Keratinocyte (primary cell): ENCODE results near the gene GREM2. TPM values are rescaled to one million over a fixed set of nuclear protein-coding genes. Genes with fewer than 3 reads are reported as not detected.

Experiments
- DNase-seq: peaks from one replicate; pipeline ENCODE4 v3.0.0-alpha.2; 2011; ENCODE audit warnings: low read depth, missing footprints, low spot score
- FAIRE-seq: peaks from 2 replicates; lab custom pipeline; 2011; peaks lifted over from hg19 to GRCh38; lab: Jason Lieb, UNC
- H2AFZ ChIP-seq: 2 replicates; pipeline ENCODE4 v1.6.0; 2012; ENCODE audit warnings: low read length, control low read depth, inconsistent platforms; ENCODE audit not compliant: control insufficient read depth
- H3K27ac ChIP-seq: 2 replicates; pipeline ENCODE4 v1.5.1; 2011; ENCODE audit warnings: low read length; ENCODE audit not compliant: control insufficient read depth, insufficient read depth
- H3K27me3 ChIP-seq: 3 replicates; pipeline ENCODE4 v1.6.0; 2011; ENCODE audit warnings: low read length; ENCODE audit not compliant: control insufficient read depth, insufficient read depth; ENCODE audit errors: extremely low read depth
- H3K36me3 ChIP-seq, 2 experiments: 2 replicates in 1 of 2; 3 replicates in 1 of 2; pipeline ENCODE4 v1.5.1; 2011; ENCODE audit warnings: low read length in 2 of 2, mild to moderate bottlenecking in 1 of 2; ENCODE audit not compliant: control insufficient read depth in 2 of 2, insufficient read depth in 2 of 2; ENCODE audit errors: extremely low read depth in 1 of 2
- H3K4me1 ChIP-seq: 3 replicates; pipeline ENCODE4 v1.5.1; 2011; ENCODE audit warnings: low read length; ENCODE audit not compliant: control insufficient read depth, insufficient read depth; ENCODE audit errors: extremely low read depth
- H3K4me2 ChIP-seq: 3 replicates; pipeline ENCODE4 v1.6.0; 2011; ENCODE audit warnings: low read depth, low read length; ENCODE audit not compliant: control insufficient read depth, insufficient read depth; ENCODE audit errors: extremely low read depth
- H3K4me3 ChIP-seq, 3 experiments: fragments of 200-600 bp in 1 of 3; sonication (generic) in 1 of 3; 2 replicates in 2 of 3; 3 replicates in 1 of 3; pipeline ENCODE4 v1.5.1; 2011 to 2016; ENCODE audit warnings: low read length in 3 of 3, mild to moderate bottlenecking in 3 of 3, control low read depth in 2 of 3, inconsistent platforms in 1 of 3, low read depth in 1 of 3, mixed read lengths in 1 of 3, mixed run types in 1 of 3, moderate library complexity in 1 of 3; ENCODE audit not compliant: control insufficient read depth in 2 of 3, insufficient read depth in 2 of 3; ENCODE audit errors: extremely low read depth in 1 of 3
- H3K79me2 ChIP-seq: 2 replicates; pipeline ENCODE4 v1.6.0; 2012; ENCODE audit warnings: low read length; ENCODE audit not compliant: control insufficient read depth, insufficient read depth
- H3K9ac ChIP-seq: 3 replicates; pipeline ENCODE4 v1.6.0; 2011; ENCODE audit warnings: low read length; ENCODE audit not compliant: control insufficient read depth, insufficient read depth; ENCODE audit errors: extremely low read depth
- H3K9me1 ChIP-seq: 3 replicates; pipeline ENCODE4 v1.6.0; 2011; ENCODE audit warnings: low read length; ENCODE audit not compliant: control insufficient read depth, insufficient read depth; ENCODE audit errors: extremely low read depth
- H3K9me3 ChIP-seq: 2 replicates; pipeline ENCODE4 v1.5.1; 2012; ENCODE audit warnings: low read depth, low read length; ENCODE audit not compliant: control insufficient read depth
- H4K20me1 ChIP-seq: 3 replicates; pipeline ENCODE4 v1.6.0; 2011; ENCODE audit warnings: low read length; ENCODE audit not compliant: control insufficient read depth, insufficient read depth; ENCODE audit errors: extremely low read depth
- EZH2 ChIP-seq: IDR thresholded peaks from one replicate; pipeline ENCODE4 v1.6.1; 2012; ENCODE audit warnings: inconsistent platforms, mild to moderate bottlenecking, low read length, moderate library complexity
- dilution Hi-C: fragments of 300-500 bp; cut with MboI; formaldehyde crosslinking; loops from one replicate; pipeline ENCODE4 v1.7.0; 2020; ENCODE audit warnings: low sequenced_read_pairs; ENCODE audit not compliant: extremely low pct_ligation_motif_present
- polyA plus RNA-seq, 5 experiments: library from polyadenylated mRNA; depleted of rRNA in 3 of 5; stranded (reverse) in 3 of 5; stranded (forward) in 1 of 5; unstranded in 1 of 5; fragments of >200 nt; gene quantifications; 1 replicate in 1 of 5; 2 replicates in 3 of 5; 3 replicates in 1 of 5; pipeline versions ENCODE4 v1.2.1 to v1.2.3, GENCODE V29; 2011 to 2012; ENCODE audit warnings: missing spikeins in 2 of 5, low read depth in 1 of 5, low replicate concordance in 1 of 5
- TF ChIP-seq, protein P1 (sequence below), 3 experiments: IDR thresholded peaks in 1 of 3; conservative IDR thresholded peaks in 1 of 3; optimal IDR thresholded peaks in 1 of 3; 2 replicates in 2 of 3; 3 replicates in 1 of 3; pipeline versions ENCODE3 to v1.5.1; 2011; ENCODE audit warnings: low read length in 3 of 3, mild to moderate bottlenecking in 3 of 3, moderate library complexity in 2 of 3, control low read depth in 1 of 3, inconsistent platforms in 1 of 3; ENCODE audit not compliant: insufficient read depth in 2 of 3; ENCODE audit errors: extremely low read depth in 1 of 3

Gene GREM2
- polyA plus RNA-seq, 1 donor (not counting 4 experiments of a cell fraction or from before 2014, with no cell fraction given) = not detected

GRCh38 chr1:240506176-240506575 is 105.8 kb downstream of the GREM2 start:
- no peaks in the 10 kb centered on the region for H3K9me1 ChIP-seq
- no peak overlapping the region for H3K4me3 ChIP-seq
- no peaks in the 10 kb centered on the region for H3K79me2 ChIP-seq
- H3K36me3 ChIP-seq = no peaks in the 10 kb centered on the region
- H3K4me1 ChIP-seq = no peaks in the 10 kb centered on the region
- H3K9ac ChIP-seq = no peak overlapping the region
- dilution Hi-C loops = no loop called here
- no peaks in the 10 kb centered on the region for H3K27me3 ChIP-seq
- no peaks in the 10 kb centered on the region for H4K20me1 ChIP-seq
- FAIRE-seq (no peak), DNase-seq (no peak)
- H2AFZ ChIP-seq = no peak overlapping the region
- H3K9me3 ChIP-seq = no peaks in the 10 kb centered on the region
- no peak overlapping the region for H3K4me2 ChIP-seq
- TF ChIP-seq, protein P1, sequence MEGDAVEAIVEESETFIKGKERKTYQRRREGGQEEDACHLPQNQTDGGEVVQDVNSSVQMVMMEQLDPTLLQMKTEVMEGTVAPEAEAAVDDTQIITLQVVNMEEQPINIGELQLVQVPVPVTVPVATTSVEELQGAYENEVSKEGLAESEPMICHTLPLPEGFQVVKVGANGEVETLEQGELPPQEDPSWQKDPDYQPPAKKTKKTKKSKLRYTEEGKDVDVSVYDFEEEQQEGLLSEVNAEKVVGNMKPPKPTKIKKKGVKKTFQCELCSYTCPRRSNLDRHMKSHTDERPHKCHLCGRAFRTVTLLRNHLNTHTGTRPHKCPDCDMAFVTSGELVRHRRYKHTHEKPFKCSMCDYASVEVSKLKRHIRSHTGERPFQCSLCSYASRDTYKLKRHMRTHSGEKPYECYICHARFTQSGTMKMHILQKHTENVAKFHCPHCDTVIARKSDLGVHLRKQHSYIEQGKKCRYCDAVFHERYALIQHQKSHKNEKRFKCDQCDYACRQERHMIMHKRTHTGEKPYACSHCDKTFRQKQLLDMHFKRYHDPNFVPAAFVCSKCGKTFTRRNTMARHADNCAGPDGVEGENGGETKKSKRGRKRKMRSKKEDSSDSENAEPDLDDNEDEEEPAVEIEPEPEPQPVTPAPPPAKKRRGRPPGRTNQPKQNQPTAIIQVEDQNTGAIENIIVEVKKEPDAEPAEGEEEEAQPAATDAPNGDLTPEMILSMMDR (optimal IDR thresholded peaks at IDR 0.05 in 1 of 3, IDR thresholded peaks at IDR 0.05 in 1 of 3, conservative IDR thresholded peaks at IDR 0.05 in 1 of 3; ENCODE audit: extremely low read depth in 1 of 3, insufficient read depth in 2 of 3, low read length in 3 of 3) = no peak
- no peak for TF ChIP-seq EZH2
- no peak overlapping the region for H3K27ac ChIP-seq

DNA sequence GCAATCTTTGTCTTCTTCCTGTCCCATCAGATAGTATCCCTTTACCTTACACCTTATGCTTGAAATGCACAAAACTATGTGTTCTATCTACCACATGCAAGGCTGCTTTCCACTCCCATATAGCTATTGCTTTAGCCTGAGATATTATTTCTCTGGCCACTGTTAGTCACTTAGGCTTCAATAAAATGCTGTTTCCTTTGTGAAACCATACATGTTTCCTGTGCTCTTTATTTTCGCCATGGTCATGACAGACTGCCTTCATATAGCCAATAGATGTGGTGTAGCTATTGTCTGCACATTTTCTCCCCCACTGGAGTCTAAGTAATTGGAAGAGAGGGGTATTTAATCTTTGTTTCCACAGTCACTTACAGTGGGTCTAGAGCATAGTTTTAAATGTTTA is 108.4 kb downstream of the GREM2 start:
- DNase-seq (no peak), FAIRE-seq (no peak)
- H3K9me3 ChIP-seq = no peaks in the 10 kb centered on the region
- no peaks in the 10 kb centered on the region for H3K79me2 ChIP-seq
- no peak overlapping the region for H3K4me2 ChIP-seq
- H3K9ac ChIP-seq = no peak overlapping the region
- no peaks in the 10 kb centered on the region for H3K9me1 ChIP-seq
- no peak overlapping the region for H2AFZ ChIP-seq
- no peaks in the 10 kb centered on the region for H3K36me3 ChIP-seq
- no peaks in the 10 kb centered on the region for H3K4me1 ChIP-seq
- TF ChIP-seq, protein P1 (optimal IDR thresholded peaks at IDR 0.05 in 1 of 3, IDR thresholded peaks at IDR 0.05 in 1 of 3, conservative IDR thresholded peaks at IDR 0.05 in 1 of 3; ENCODE audit: extremely low read depth in 1 of 3, insufficient read depth in 2 of 3, low read length in 3 of 3) = no peak
- no peak for TF ChIP-seq EZH2
- H3K27me3 ChIP-seq = no peaks in the 10 kb centered on the region
- no peak overlapping the region for H3K27ac ChIP-seq
- H4K20me1 ChIP-seq = no peaks in the 10 kb centered on the region
- no peak overlapping the region for H3K4me3 ChIP-seq
- dilution Hi-C loops = no loop called here
